HL-60 (cell line): ENCODE data around the gene SLC6A18.

ENCODE experiments used
- DNase-seq, 2 experiments: peaks; one replicate each; pipeline ENCODE4 v3.0.0-alpha.2; 2010 to 2020; ENCODE audit warnings: low read depth in 1 of 2, low spot score in 1 of 2
- H3K27ac ChIP-seq: fragments of 250-450 bp; sonication (Bioruptor Pico); replicated peaks from 2 replicates; pipeline ENCODE4 v1.5.1; 2020; ENCODE audit warnings: mild to moderate bottlenecking, moderate library complexity
- H3K27me3 ChIP-seq: fragments of 250-450 bp; sonication (Bioruptor Pico); 2 replicates; pipeline ENCODE4 v1.5.1; 2021; ENCODE audit warnings: mild to moderate bottlenecking, moderate library complexity; ENCODE audit not compliant: insufficient read depth, poor library complexity, severe bottlenecking
- H3K4me3 ChIP-seq: replicated peaks from 2 replicates; pipeline ENCODE4 v1.5.1; 2011; ENCODE audit warnings: mild to moderate bottlenecking, control low read depth, low read length; ENCODE audit not compliant: insufficient read depth
- CTCF ChIP-seq: IDR thresholded peaks from one replicate; pipeline ENCODE4 v1.5.1; 2011; ENCODE audit warnings: low read length, control low read depth, inconsistent platforms; ENCODE audit not compliant: insufficient read depth
- GABPA ChIP-seq: IDR thresholded peaks from 2 replicates; pipeline ENCODE4 v1.6.1; 2012; ENCODE audit warnings: low read depth
- POLR2AphosphoS5 ChIP-seq: IDR thresholded peaks from 2 replicates; pipeline ENCODE4 v1.6.1; 2012; ENCODE audit warnings: low read depth
- REST ChIP-seq: IDR thresholded peaks from 2 replicates; pipeline ENCODE4 v1.6.1; 2012; ENCODE audit warnings: low read depth; ENCODE audit not compliant: insufficient replicate concordance
- SPI1 ChIP-seq: IDR thresholded peaks from 2 replicates; pipeline ENCODE4 v1.6.1; 2012; ENCODE audit warnings: low read depth, mild to moderate bottlenecking, borderline replicate concordance

SLC6A18 gene

GRCh38 chr5:1278656-1279442 lies 53.7 kb downstream of the SLC6A18 start:
- no peak for DNase-seq
- Histone ChIP-seq H3K27ac (no peak overlapping the region), H3K27me3 (no peaks in the 10 kb centered on the region), H3K4me3 (no peak overlapping the region)
- TF ChIP-seq CTCF, result no peak

GRCh38 chr5:1279443-1280151 lies 54.4 kb downstream of the SLC6A18 start:
- no peaks in the 10 kb centered on the region for H3K27me3 ChIP-seq
- TF ChIP-seq POLR2AphosphoS5 (no peak), REST (no peak), SPI1 (no peak), GABPA (no peak), CTCF (no peak)
- H3K4me3 ChIP-seq, result no peak overlapping the region

GRCh38 chr5:1280177-1281037 lies 55.2 kb downstream of the SLC6A18 start:
- Histone ChIP-seq H3K27me3 (no peaks in the 10 kb centered on the region), H3K27ac (no peak overlapping the region), H3K4me3 (no peak overlapping the region)
- DNase-seq, result no peak
- TF ChIP-seq CTCF (no peak), REST (no peak), POLR2AphosphoS5 (no peak), SPI1 (no peak), GABPA (no peak)

More at GRCh38 chr5:1279443-1280151, 54.4 kb downstream of the SLC6A18 start:
- DNase-seq, result no peak
- H3K27ac ChIP-seq, result no peak overlapping the region
